ENCODE data around the gene PLEKHD1.

The PLEKHD1 gene

GRCh38 chr14:69558774-69559173, 74.2 kb downstream of the PLEKHD1 start:
- no peak for DNase-seq

- DNase-seq: no peak
Measured at GRCh38 chr14:69559581-69560011, 75.1 kb downstream of the PLEKHD1 start.

- DNase-seq: no peak
Measured at GRCh38 chr14:69560826-69561225, 76.3 kb downstream of the PLEKHD1 start.

- DNase-seq: no peak
Measured at GRCh38 chr14:69561893-69562292, 77.4 kb downstream of the PLEKHD1 start.

GRCh38 chr14:69567563-69567962, 83.0 kb downstream of the PLEKHD1 start:
- DNase-seq: no peak

- no peak for DNase-seq
Measured at GRCh38 chr14:69569859-69570258, 85.3 kb downstream of the PLEKHD1 start.

GRCh38 chr14:69570836-69571330, 86.4 kb downstream of the PLEKHD1 start:
- DNase-seq: no peak

- DNase-seq: no peak
Measured at GRCh38 chr14:69571449-69572029, 87.0 kb downstream of the PLEKHD1 start.

GRCh38 chr14:69572030-69572840, 87.7 kb downstream of the PLEKHD1 start:
- DNase-seq: peak in 2 of 3 donors; percentile 24 to 53

- peak in 1 of 3 donors; percentile 10 for DNase-seq
Measured at GRCh38 chr14:69572841-69573135, 88.3 kb downstream of the PLEKHD1 start.

- peak in 1 of 3 donors; percentile 7 for DNase-seq
Measured at GRCh38 chr14:69573205-69573830, 88.8 kb downstream of the PLEKHD1 start.

- DNase-seq: no peak
Measured at GRCh38 chr14:69573831-69574262, 89.3 kb downstream of the PLEKHD1 start.

- peak; percentile 66 to 82 (median 74) for DNase-seq
Measured at GRCh38 chr14:69574263-69574953, 89.9 kb downstream of the PLEKHD1 start, which contains the start of gene CCDC177. Gene CCDC177, minus strand, starts transcription at chr14:69574871. Its CDS starts 1,249 bp downstream, at chr14:69573622.

- DNase-seq: no peak
Measured at GRCh38 chr14:69574954-69575295, 90.4 kb downstream of the PLEKHD1 start.

GRCh38 chr14:69579476-69579875, 94.9 kb downstream of the PLEKHD1 start:
- DNase-seq: no peak

- peak; percentile 48 to 57 (median 57) for DNase-seq
Measured at GRCh38 chr14:69580009-69580577, 95.6 kb downstream of the PLEKHD1 start.
